Caco-2 (cell line): ENCODE data around the gene TLE6. TPM values are rescaled to one million over a fixed set of nuclear protein-coding genes. Genes with fewer than 3 reads are reported as not detected.

Experiments
- BruUV-seq: library from RNA; stranded (reverse); fragments of 400-500 nt; replicated peaks from 2 replicates; lab custom pipeline; 2021; lab: Mats Ljungman, UMichigan
- CTCF ChIA-PET: fragments of 300-600 bp; sonication (Branson Sonifier 250); formaldehyde crosslinking; loops from one replicate; lab custom pipeline; 2022; ENCODE audit warnings: antibody characterized with exemption; lab: Charles Lee
- POLR2A ChIA-PET: fragments of 300-600 bp; sonication (Branson Sonifier 250); formaldehyde crosslinking; loops from one replicate; lab custom pipeline; 2022; ENCODE audit warnings: antibody characterized with exemption; lab: Charles Lee
- DNase-seq, 2 experiments: peaks; one replicate each; pipeline versions ENCODE4 v3.0.0 to v3.0.0-alpha.2; 2020 to 2022
- H3K27me3 ChIP-seq: replicated peaks from 2 replicates; pipeline ENCODE4 v1.6.0; 2011; ENCODE audit warnings: low read length; ENCODE audit not compliant: control insufficient read depth, insufficient read depth
- H3K36me3 ChIP-seq: 2 replicates; pipeline ENCODE4 v1.5.1; 2011; ENCODE audit warnings: low read length; ENCODE audit not compliant: control insufficient read depth, insufficient read depth
- H3K4me1 ChIP-seq: fragments of 250-450 bp; sonication (Bioruptor Pico); 2 replicates; pipeline ENCODE4 v1.5.1; 2020; ENCODE audit warnings: mild to moderate bottlenecking
- H3K4me3 ChIP-seq: 2 replicates; pipeline ENCODE4 v1.5.1; 2011; ENCODE audit warnings: low read depth, mild to moderate bottlenecking, control low read depth, low read length
- H3K9me3 ChIP-seq: fragments of 250-450 bp; sonication (Bioruptor Pico); 2 replicates; pipeline ENCODE4 v1.5.1; 2020; ENCODE audit warnings: mild to moderate bottlenecking, moderate library complexity
- H3K27ac Mint-ChIP-seq: one replicate; pipeline ENCODE4 v1.8.0; 2022; ENCODE audit warnings: mixed read lengths; ENCODE audit not compliant: unreplicated experiment
- H3K27me3 Mint-ChIP-seq: one replicate; pipeline ENCODE4 v1.8.0; 2022; ENCODE audit warnings: mixed read lengths; ENCODE audit not compliant: insufficient read depth, unreplicated experiment
- H3K36me3 Mint-ChIP-seq: one replicate; pipeline ENCODE4 v1.8.0; 2022; ENCODE audit warnings: mild to moderate bottlenecking, mixed read lengths; ENCODE audit not compliant: insufficient read depth, unreplicated experiment
- H3K4me1 Mint-ChIP-seq: one replicate; pipeline ENCODE4 v1.8.0; 2022; ENCODE audit warnings: low read depth, mixed read lengths; ENCODE audit not compliant: unreplicated experiment
- H3K4me3 Mint-ChIP-seq: one replicate; pipeline ENCODE4 v1.8.0; 2022; ENCODE audit warnings: mild to moderate bottlenecking, moderate library complexity, mixed read lengths; ENCODE audit not compliant: unreplicated experiment
- H3K9me3 Mint-ChIP-seq: one replicate; pipeline ENCODE4 v1.8.0; 2022; ENCODE audit warnings: mixed read lengths; ENCODE audit not compliant: unreplicated experiment
- intact Hi-C: fragments of 100-400 bp; cut with micrococcal nuclease; formaldehyde crosslinking; loops from one replicate; pipeline ENCODE4 v1.10.0; 2022; ENCODE audit not compliant: unreplicated experiment
- total RNA-seq: library from RNA; stranded (reverse); gene quantifications from 2 replicates; pipeline ENCODE4 v1.2.3, GENCODE V29; 2022
- TF ChIP-seq, protein P1 (sequence below), 2 experiments: fragments of 200-600 bp in 1 of 2; IDR thresholded peaks; 1 replicate in 1 of 2; 2 replicates in 1 of 2; pipeline versions ENCODE4 v1.5.1 to v1.8.0; 2011 to 2022; ENCODE audit warnings: antibody characterized with exemption in 1 of 2, control low read depth in 1 of 2, inconsistent platforms in 1 of 2, low read depth in 1 of 2, low read length in 1 of 2, mild to moderate bottlenecking in 1 of 2, moderate library complexity in 1 of 2; ENCODE audit not compliant: insufficient read depth in 1 of 2, severe bottlenecking in 1 of 2, unreplicated experiment in 1 of 2

TLE6 gene
- total RNA-seq, 1 experiment from 2014 or later: 1.4 TPM

DNA sequence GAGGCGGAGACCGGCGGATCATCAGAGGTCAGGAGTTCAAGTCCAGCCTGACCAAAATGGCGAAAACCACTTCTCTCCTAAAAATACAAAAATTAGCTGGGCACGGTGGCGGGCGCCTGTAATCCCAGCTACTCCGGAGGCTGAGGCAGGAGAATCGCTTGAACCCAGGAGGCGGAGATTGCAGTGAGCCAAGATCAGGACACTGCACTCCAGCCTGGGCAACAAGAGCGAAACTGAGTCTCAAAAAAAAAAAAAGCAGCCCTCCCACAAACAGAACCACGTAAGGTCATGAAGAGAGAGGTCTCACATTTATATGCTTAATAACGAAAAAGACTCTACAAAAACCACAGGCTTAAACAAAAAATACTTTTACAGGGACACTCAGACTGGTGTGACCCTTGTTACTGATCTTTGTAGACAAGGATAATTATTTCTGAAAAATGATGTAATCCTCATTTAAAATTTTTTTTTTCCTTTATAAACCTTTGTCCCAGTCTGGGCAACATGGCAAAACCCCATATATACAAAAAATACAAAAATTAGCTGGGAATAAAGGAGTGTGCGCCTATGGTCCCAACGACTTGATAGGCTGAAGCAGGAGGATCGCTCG lies 31.7 kb upstream of the TLE6 start:
- BruUV-seq: TSS peak; percentile 90
- intact Hi-C loops: no loop called here
- no peak for DNase-seq
- Mint-ChIP-seq H3K27me3 (no peaks in the 10 kb centered on the region), H3K36me3 (peaks cover 36% of the 10 kb centered on the region), H3K4me3 (peak overlapping the region; percentile 92), H3K27ac (peak overlapping the region; percentile 95), H3K9me3 (no peaks in the 10 kb centered on the region), H3K4me1 (peaks cover 21% of the 10 kb centered on the region)
- Histone ChIP-seq H3K27me3 (no peaks in the 10 kb centered on the region), H3K9me3 (no peaks in the 10 kb centered on the region), H3K4me3 (peak overlapping the region; percentile 78), H3K4me1 (0 out of 2 replicates have a peak, but pooled peaks cover 3% of the 10 kb centered on the region), H3K36me3 (no peaks in the 10 kb centered on the region)
- POLR2A ChIA-PET: interaction anchor here (0.5 kb wide), 1 partner anchor 18 kb away, joined by 3 read pairs; no protein-coding TSS in a partner anchor
- TF ChIP-seq, protein P1, sequence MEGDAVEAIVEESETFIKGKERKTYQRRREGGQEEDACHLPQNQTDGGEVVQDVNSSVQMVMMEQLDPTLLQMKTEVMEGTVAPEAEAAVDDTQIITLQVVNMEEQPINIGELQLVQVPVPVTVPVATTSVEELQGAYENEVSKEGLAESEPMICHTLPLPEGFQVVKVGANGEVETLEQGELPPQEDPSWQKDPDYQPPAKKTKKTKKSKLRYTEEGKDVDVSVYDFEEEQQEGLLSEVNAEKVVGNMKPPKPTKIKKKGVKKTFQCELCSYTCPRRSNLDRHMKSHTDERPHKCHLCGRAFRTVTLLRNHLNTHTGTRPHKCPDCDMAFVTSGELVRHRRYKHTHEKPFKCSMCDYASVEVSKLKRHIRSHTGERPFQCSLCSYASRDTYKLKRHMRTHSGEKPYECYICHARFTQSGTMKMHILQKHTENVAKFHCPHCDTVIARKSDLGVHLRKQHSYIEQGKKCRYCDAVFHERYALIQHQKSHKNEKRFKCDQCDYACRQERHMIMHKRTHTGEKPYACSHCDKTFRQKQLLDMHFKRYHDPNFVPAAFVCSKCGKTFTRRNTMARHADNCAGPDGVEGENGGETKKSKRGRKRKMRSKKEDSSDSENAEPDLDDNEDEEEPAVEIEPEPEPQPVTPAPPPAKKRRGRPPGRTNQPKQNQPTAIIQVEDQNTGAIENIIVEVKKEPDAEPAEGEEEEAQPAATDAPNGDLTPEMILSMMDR (IDR thresholded peaks at IDR 0.05; ENCODE audit: insufficient read depth in 1 of 2, low read depth in 1 of 2, low read length in 1 of 2, severe bottlenecking in 1 of 2, unreplicated experiment in 1 of 2): no peak
- CTCF ChIA-PET: no interaction called here

DNA sequence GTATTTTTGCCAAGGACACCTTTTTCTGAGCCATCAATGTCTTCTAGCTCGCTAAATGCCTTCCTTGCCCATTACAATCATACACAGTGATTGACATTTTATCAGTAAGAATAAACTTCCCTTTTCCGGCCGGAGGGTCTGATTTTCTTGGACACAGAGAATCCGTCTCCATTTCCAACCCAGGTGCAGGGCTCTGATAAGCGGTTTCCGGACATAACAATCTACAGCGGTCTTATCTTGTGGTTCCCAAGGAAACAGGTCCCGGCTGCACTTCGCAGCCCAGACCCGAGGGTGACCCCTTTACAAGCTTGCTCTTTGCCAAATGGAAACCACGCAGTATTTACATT lies 27.5 kb upstream of the TLE6 start:
- Histone ChIP-seq H3K36me3 (no peaks in the 10 kb centered on the region), H3K27me3 (no peaks in the 10 kb centered on the region), H3K9me3 (no peaks in the 10 kb centered on the region), H3K4me1 (peaks cover 14% of the 10 kb centered on the region), H3K4me3 (peak overlapping the region; percentile 68)
- TF ChIP-seq, protein P1 (IDR thresholded peaks at IDR 0.05; ENCODE audit: insufficient read depth in 1 of 2, low read depth in 1 of 2, low read length in 1 of 2, severe bottlenecking in 1 of 2, unreplicated experiment in 1 of 2): no peak
- ChIA-PET POLR2A (interaction anchor here (0.5 to 2.2 kb wide), 10 partner anchors 17 to 551 kb away, joined by 3 to 24 read pairs (median 5); partner anchors contain the start of genes DOHH, GNA11 and ZNF57), CTCF (interaction anchor here (0.6 to 2.1 kb wide), 21 partner anchors 9 to 1459 kb away, joined by 3 to 23 read pairs (median 5); partner anchors contain the start of genes REEP6, TLE6, ZNF555 and ZNF57)
- H3K36me3 Mint-ChIP-seq: peaks cover 38% of the 10 kb centered on the region
- H3K4me1 Mint-ChIP-seq: peaks cover 16% of the 10 kb centered on the region
- intact Hi-C loops: loop anchor here (2.0 to 10.0 kb wide), 3 partner anchors 49 to 115 kb away; partner anchors contain the start of genes TLE5 and ZNF57
- peak overlapping the region; percentile 97 for H3K27ac Mint-ChIP-seq
- no peaks in the 10 kb centered on the region for H3K9me3 Mint-ChIP-seq
- H3K27me3 Mint-ChIP-seq: no peaks in the 10 kb centered on the region
- peak; percentile 53 to 67 for DNase-seq
- peak overlapping the region; percentile 97 for H3K4me3 Mint-ChIP-seq
- no TSS peak for BruUV-seq

DNA sequence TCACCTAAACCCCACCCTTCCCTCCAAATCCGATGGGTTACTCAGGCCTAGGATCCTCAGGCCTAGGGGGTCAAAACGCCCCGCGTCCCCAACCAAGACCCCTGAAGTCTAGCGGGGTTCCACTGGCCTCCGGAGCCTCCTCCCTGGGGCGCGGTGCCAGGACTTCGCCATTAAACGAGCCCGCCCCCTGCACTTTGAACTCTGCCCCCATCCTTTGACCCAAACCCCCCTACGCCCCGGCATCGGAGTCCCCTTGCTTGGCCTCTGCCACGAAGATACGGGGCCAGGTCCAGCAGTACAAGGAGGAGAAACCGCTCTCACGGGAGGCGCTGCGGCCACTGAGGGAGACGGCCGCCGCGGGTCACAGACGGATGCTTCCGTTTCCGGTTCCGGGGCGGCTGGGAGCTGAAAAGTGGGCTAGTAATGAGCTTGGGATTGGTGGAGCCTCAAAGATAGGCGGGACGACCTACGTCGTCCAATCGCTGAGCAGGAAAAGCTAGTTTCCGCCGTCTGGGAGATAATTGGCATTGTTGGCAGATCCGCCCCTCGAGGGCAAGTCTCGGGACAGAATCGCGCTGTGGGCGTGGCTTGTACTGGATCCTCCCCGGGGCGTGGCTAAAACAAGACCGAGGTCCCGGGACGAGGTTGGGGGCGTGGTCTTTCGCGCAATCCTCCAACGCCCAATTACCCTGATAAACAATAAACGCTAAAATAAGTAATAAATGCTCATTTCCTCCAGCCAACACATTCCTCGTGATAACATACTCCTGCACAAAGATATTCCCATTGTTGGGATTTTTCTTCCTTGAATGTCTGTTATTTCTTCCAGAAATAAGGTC lies 26.9 kb upstream of the TLE6 start:
- H3K9me3 ChIP-seq: no peaks in the 10 kb centered on the region
- CTCF ChIA-PET: interaction anchor here (0.5 to 2.1 kb wide), 32 partner anchors 9 to 1761 kb away, joined by 3 to 23 read pairs (median 4); partner anchors contain the start of genes REEP6, TLE6, ZNF555 and ZNF57
- no peaks in the 10 kb centered on the region for H3K27me3 ChIP-seq
- TF ChIP-seq, protein P1 (IDR thresholded peaks at IDR 0.05; ENCODE audit: insufficient read depth in 1 of 2, low read depth in 1 of 2, low read length in 1 of 2, severe bottlenecking in 1 of 2, unreplicated experiment in 1 of 2): no peak
- Mint-ChIP-seq H3K4me1 (peaks cover 16% of the 10 kb centered on the region), H3K9me3 (no peaks in the 10 kb centered on the region), H3K4me3 (peak overlapping the region; percentile 97), H3K27ac (peak overlapping the region; percentile 97), H3K36me3 (peaks cover 32% of the 10 kb centered on the region), H3K27me3 (no peaks in the 10 kb centered on the region)
- H3K4me1 ChIP-seq: peaks cover 14% of the 10 kb centered on the region
- intact Hi-C loops: loop anchor here (2.0 to 10.0 kb wide), 3 partner anchors 50 to 114 kb away; partner anchors contain the start of genes TLE5 and ZNF57
- BruUV-seq: no TSS peak
- peak; percentile 99 for DNase-seq
- POLR2A ChIA-PET: interaction anchor here (0.6 to 2.2 kb wide), 19 partner anchors 16 to 550 kb away, joined by 3 to 24 read pairs (median 4); partner anchors contain the start of genes DOHH, GNA11, THOP1 and TLE6
- peak overlapping the region; percentile 68 for H3K4me3 ChIP-seq
- H3K36me3 ChIP-seq: no peaks in the 10 kb centered on the region
